IMR-90 (cell line): ENCODE data around the gene CRAMP1. TPM values are rescaled to one million over a fixed set of nuclear protein-coding genes. Genes with fewer than 3 reads are reported as not detected.

ENCODE experiments used
- ATAC-seq: fragments of 200-7000 bp; cut with Tn5 transposase; 2 replicates; pipeline ENCODE4 v1.9.1; 2020; ENCODE audit warnings: low read depth, mild to moderate bottlenecking, moderate library complexity
- BruUV-seq: library from RNA; stranded (reverse); fragments of 400-500 nt; replicated peaks from 2 replicates; lab custom pipeline; 2021; lab: Mats Ljungman, UMichigan
- CTCF ChIA-PET: fragments of 300-600 bp; formaldehyde crosslinking; extraction: SDS; loops from one replicate; lab custom pipeline; 2021; ENCODE audit warnings: antibody characterized with exemption; lab: Yijun Ruan, JAX
- POLR2A ChIA-PET: fragments of 300-600 bp; sonication (Branson Sonifier 250); formaldehyde crosslinking; loops from one replicate; lab custom pipeline; 2022; ENCODE audit warnings: antibody characterized with exemption; ENCODE audit not compliant: unreplicated experiment; lab: Charles Lee
- DNase-seq: peaks from one replicate; pipeline ENCODE4 v3.0.0; 2013
- H2AFZ ChIP-seq: replicated peaks from 2 replicates; pipeline ENCODE3; 2013; ENCODE audit warnings: low read length, mild to moderate bottlenecking; ENCODE audit not compliant: poor library complexity
- H2AK5ac ChIP-seq: 2 replicates; pipeline ENCODE4 v1.6.1; 2013; ENCODE audit warnings: low read depth, low read length, inconsistent platforms
- H2AK9ac ChIP-seq: replicated peaks from 2 replicates; pipeline ENCODE3; 2013; ENCODE audit warnings: mild to moderate bottlenecking, low read depth, low read length, moderate library complexity; ENCODE audit not compliant: poor library complexity
- H2BK120ac ChIP-seq: 2 replicates; pipeline ENCODE4 v1.6.1; 2013; ENCODE audit warnings: low read depth, low read length, inconsistent platforms
- H2BK15ac ChIP-seq: 3 replicates; pipeline ENCODE4 v1.6.1; 2013; ENCODE audit warnings: low read depth, low read length, inconsistent platforms
- H2BK20ac ChIP-seq: 2 replicates; pipeline ENCODE4 v1.6.1; 2013; ENCODE audit warnings: low read depth, mild to moderate bottlenecking, inconsistent platforms, low read length, moderate library complexity
- H2BK5ac ChIP-seq: 2 replicates; pipeline ENCODE4 v1.6.1; 2013; ENCODE audit warnings: mild to moderate bottlenecking, low read depth, low read length, inconsistent platforms; ENCODE audit not compliant: poor library complexity, severe bottlenecking
- H3K14ac ChIP-seq: replicated peaks from 2 replicates; pipeline ENCODE4 v1.6.1; 2013; ENCODE audit warnings: low read depth, low read length, inconsistent platforms
- H3K18ac ChIP-seq: 2 replicates; pipeline ENCODE4 v1.6.1; 2013; ENCODE audit warnings: low read depth, low read length, control low read depth
- H3K23ac ChIP-seq: 2 replicates; pipeline ENCODE4 v1.6.1; 2013; ENCODE audit warnings: low read depth, low read length, inconsistent platforms
- H3K27ac ChIP-seq: 2 replicates; pipeline ENCODE4 v1.5.1; 2013; ENCODE audit warnings: mild to moderate bottlenecking, control low read depth, low read length; ENCODE audit not compliant: insufficient read depth
- H3K27me3 ChIP-seq: 2 replicates; pipeline ENCODE4 v1.6.1; 2013; ENCODE audit warnings: low read length; ENCODE audit not compliant: control insufficient read depth, insufficient read depth
- H3K36me3 ChIP-seq: 2 replicates; pipeline ENCODE4 v1.6.1; 2013; ENCODE audit warnings: low read length, mixed read lengths; ENCODE audit not compliant: control insufficient read depth, insufficient read depth
- H3K4ac ChIP-seq: 2 replicates; pipeline ENCODE4 v1.6.1; 2013; ENCODE audit warnings: low read depth, low read length, inconsistent platforms
- H3K4me1 ChIP-seq: 2 replicates; pipeline ENCODE4 v1.6.1; 2013; ENCODE audit warnings: low read length, mixed read lengths; ENCODE audit not compliant: control insufficient read depth, insufficient read depth
- H3K4me2 ChIP-seq: 2 replicates; pipeline ENCODE4 v1.6.1; 2013; ENCODE audit warnings: low read depth, mild to moderate bottlenecking, control low read depth, low read length, moderate library complexity
- H3K4me3 ChIP-seq: 2 replicates; pipeline ENCODE4 v1.5.1; 2013; ENCODE audit warnings: low read depth, mild to moderate bottlenecking, control low read depth, low read length, moderate library complexity; ENCODE audit not compliant: insufficient read depth
- H3K56ac ChIP-seq: 2 replicates; pipeline ENCODE4 v1.6.1; 2013; ENCODE audit warnings: low read length, inconsistent platforms; ENCODE audit not compliant: insufficient read depth; ENCODE audit errors: extremely low read depth
- H3K79me1 ChIP-seq, 2 experiments: 2 replicates each; pipeline ENCODE4 v1.6.1; 2013; ENCODE audit warnings: low read length in 2 of 2, inconsistent platforms in 1 of 2, low read depth in 1 of 2
- H3K9ac ChIP-seq: 2 replicates; pipeline ENCODE4 v1.6.1; 2013; ENCODE audit warnings: low read depth, low read length, control low read depth
- H3K9me1 ChIP-seq: 2 replicates; pipeline ENCODE4 v1.6.1; 2013; ENCODE audit warnings: low read length, inconsistent platforms; ENCODE audit not compliant: insufficient read depth
- H3K9me3 ChIP-seq: 2 replicates; pipeline ENCODE4 v1.6.1; 2013; ENCODE audit warnings: low read length; ENCODE audit not compliant: control insufficient read depth, insufficient read depth
- H4K20me1 ChIP-seq: 2 replicates; pipeline ENCODE4 v1.6.1; 2013; ENCODE audit warnings: low read length, inconsistent platforms; ENCODE audit not compliant: insufficient read depth
- H4K5ac ChIP-seq: 2 replicates; pipeline ENCODE4 v1.6.1; 2013; ENCODE audit warnings: mild to moderate bottlenecking, low read depth, low read length, control low read depth
- H4K8ac ChIP-seq, 2 experiments: 2 replicates each; pipeline ENCODE4 v1.6.1; 2013; ENCODE audit warnings: low read depth in 2 of 2, low read length in 2 of 2, control low read depth in 1 of 2, inconsistent platforms in 1 of 2
- H4K91ac ChIP-seq: 2 replicates; pipeline ENCODE4 v1.6.1; 2013; ENCODE audit warnings: low read depth, low read length, inconsistent platforms; ENCODE audit not compliant: insufficient read depth
- BHLHE40 ChIP-seq: fragments of 150-350 bp; IDR thresholded peaks from 2 replicates; pipeline ENCODE4 v1.6.1; 2016; ENCODE audit warnings: mild to moderate bottlenecking, low read depth, low read length
- CEBPB ChIP-seq: IDR thresholded peaks from 2 replicates; pipeline ENCODE4 v1.6.1; 2012; ENCODE audit warnings: low read depth, low read length, improper control_type of control experiment
- CHD1 ChIP-seq: IDR thresholded peaks from 2 replicates; pipeline ENCODE4 v1.6.1; 2012; ENCODE audit warnings: low read depth, low read length, improper control_type of control experiment
- CTCF ChIP-seq: conservative IDR thresholded peaks from 2 replicates; pipeline ENCODE4 v1.5.1; 2012; ENCODE audit warnings: mild to moderate bottlenecking, low read depth, low read length, improper control_type of control experiment
- ELK1 ChIP-seq: fragments of 150-350 bp; IDR thresholded peaks from 2 replicates; pipeline ENCODE4 v1.6.1; 2016; ENCODE audit warnings: low read depth, mild to moderate bottlenecking, low read length, moderate library complexity, borderline replicate concordance
- FOS ChIP-seq: fragments of 150-350 bp; IDR thresholded peaks from 2 replicates; pipeline ENCODE4 v1.6.1; 2016; ENCODE audit warnings: low read depth, low read length
- MAFK ChIP-seq: IDR thresholded peaks from 2 replicates; pipeline ENCODE4 v1.6.1; 2012; ENCODE audit warnings: low read depth, low read length, improper control_type of control experiment
- MAZ ChIP-seq: IDR thresholded peaks from 2 replicates; pipeline ENCODE4 v1.6.1; 2012; ENCODE audit warnings: low read depth, mild to moderate bottlenecking, low read length, improper control_type of control experiment, moderate library complexity, borderline replicate concordance
- MXI1 ChIP-seq: IDR thresholded peaks from 2 replicates; pipeline ENCODE4 v1.6.1; 2012; ENCODE audit warnings: low read depth, mild to moderate bottlenecking, low read length, moderate library complexity, borderline replicate concordance
- NFE2L2 ChIP-seq: fragments of 150-350 bp; IDR thresholded peaks from 2 replicates; pipeline ENCODE4 v1.6.1; 2016; ENCODE audit warnings: low read depth, mild to moderate bottlenecking, low read length
- POLR2A ChIP-seq: IDR thresholded peaks from 2 replicates; pipeline ENCODE4 v1.6.1; 2012; ENCODE audit warnings: mild to moderate bottlenecking, low read depth, low read length
- RAD21 ChIP-seq: IDR thresholded peaks from 2 replicates; pipeline ENCODE4 v1.6.1; 2012; ENCODE audit warnings: low read length, improper control_type of control experiment
- RCOR1 ChIP-seq: IDR thresholded peaks from 2 replicates; pipeline ENCODE4 v1.6.1; 2012; ENCODE audit warnings: mild to moderate bottlenecking, low read length, improper control_type of control experiment; ENCODE audit not compliant: insufficient replicate concordance
- RFX5 ChIP-seq: IDR thresholded peaks from 2 replicates; pipeline ENCODE4 v1.8.0; 2012; ENCODE audit warnings: low read depth, mild to moderate bottlenecking, low read length, moderate library complexity
- SMC3 ChIP-seq: fragments of 150-350 bp; IDR thresholded peaks from 2 replicates; pipeline ENCODE4 v1.6.1; 2016; ENCODE audit warnings: low read depth, mild to moderate bottlenecking, antibody characterized with exemption, low read length, moderate library complexity
- whole genome bisulfite sequencing, 2 experiments: methylation state at CpG; one replicate each; pipeline versions ENCODE4 v1.1.5 to v1.1.7; 2013; ENCODE audit warnings: missing lambda C conversion rate in 2 of 2; ENCODE audit not compliant: insufficient read length in 1 of 2; ENCODE audit errors: extremely low coverage in 2 of 2; 5-methylcytosine and 5-hydroxymethylcytosine counted together
- dilution Hi-C: fragments of 300-500 bp; cut with HindIII; formaldehyde crosslinking; loops from one replicate; pipeline ENCODE4 v1.14.3; 2018; ENCODE audit warnings: low sequenced_read_pairs; ENCODE audit not compliant: unreplicated experiment
- in situ Hi-C: fragments of 300-500 bp; cut with MboI; formaldehyde crosslinking; loops from 3 replicates; pipeline ENCODE4 v1.14.3; 2019; ENCODE audit warnings: low sequenced_read_pairs, inconsistent platforms, mixed read lengths
- intact Hi-C: fragments of 100-400 bp; cut with micrococcal nuclease; formaldehyde crosslinking; loops from 2 replicates; pipeline ENCODE4 v1.10.0; 2022
- polyA plus RNA-seq, 3 experiments: library from polyadenylated mRNA; depleted of rRNA; stranded (reverse); fragments of >200 nt; gene quantifications; 2 replicates each; pipeline ENCODE4 v1.2.3, GENCODE V29; 2012; ENCODE audit warnings: low replicate concordance in 1 of 3
- total RNA-seq: library from RNA; depleted of rRNA; stranded (reverse); fragments of >200 nt; gene quantifications from 2 replicates; pipeline ENCODE4 v1.2.3, GENCODE V29; 2012
- TF ChIP-seq, protein P1 (sequence below): fragments of 150-350 bp; IDR thresholded peaks from 2 replicates; pipeline ENCODE4 v1.6.1; 2017; ENCODE audit warnings: mild to moderate bottlenecking, antibody characterized with exemption, low read length, low read depth

The CRAMP1 gene
- total and polyA plus RNA-seq, 2 of the 4 experiments (the other 2 are of a cell fraction): 3.2 to 12.0 TPM

DNA sequence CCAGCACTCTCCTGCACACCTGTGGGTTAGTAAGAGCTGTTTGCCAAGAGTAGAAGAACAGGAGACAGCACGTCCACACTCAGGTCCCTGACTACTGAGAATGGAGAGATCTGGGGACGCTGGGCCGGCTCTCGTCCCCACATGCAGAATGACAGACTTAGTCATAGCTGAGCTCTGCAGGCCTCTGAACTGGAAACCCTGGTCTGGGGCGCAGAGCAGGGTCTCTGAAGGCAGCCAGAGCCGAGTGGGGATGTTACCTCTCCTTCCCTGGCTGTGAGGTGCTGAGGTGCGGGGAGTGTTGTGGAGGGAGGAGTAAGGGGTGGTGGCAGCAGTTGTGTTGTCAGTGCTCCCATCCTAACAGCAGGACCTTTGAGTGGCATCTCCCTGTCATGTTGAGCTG lies 58.7 kb downstream of the CRAMP1 start:
- H3K4me2 ChIP-seq: no peak overlapping the region
- no TSS peak for BruUV-seq
- H4K5ac ChIP-seq: no peak overlapping the region
- H3K4me3 ChIP-seq: no peak overlapping the region
- in situ Hi-C loops (no loop called here), intact Hi-C loops (no loop called here), dilution Hi-C loops (no loop called here)
- DNase-seq (no peak), ATAC-seq (no peak)
- no peak overlapping the region for H3K56ac ChIP-seq
- H3K36me3 ChIP-seq: peaks cover 94% of the 10 kb centered on the region
- H2AK9ac ChIP-seq: no peak overlapping the region
- no peaks in the 10 kb centered on the region for H3K27me3 ChIP-seq
- H4K20me1 ChIP-seq: no peaks in the 10 kb centered on the region; the same call in none of the 2 replicates
- H3K23ac ChIP-seq: no peak overlapping the region
- POLR2A ChIA-PET: no interaction called here
- no peak overlapping the region for H3K4ac ChIP-seq
- no peak overlapping the region for H3K9ac ChIP-seq
- 100% methylated on average over 4 of the region's 7 CpGs; no CpG with 5 or more reads in 1 of the 2 experiments for WGBS, 2 experiments
- H3K9me3 ChIP-seq: no peaks in the 10 kb centered on the region
- no peak overlapping the region for H2BK5ac ChIP-seq
- H4K8ac ChIP-seq: no peak overlapping the region
- peaks cover 6% of the 10 kb centered on the region for H3K4me1 ChIP-seq
- CTCF ChIA-PET: no interaction called here
- no peak overlapping the region for H2BK120ac ChIP-seq
- TF ChIP-seq NFE2L2: no peak
- no peak for TF ChIP-seq MAFK
- TF ChIP-seq FOS: no peak
- no peak for TF ChIP-seq ELK1
- no peak for TF ChIP-seq BHLHE40
- TF ChIP-seq SMC3: no peak
- no peak for TF ChIP-seq RFX5
- TF ChIP-seq MXI1: no peak
- no peak for TF ChIP-seq RCOR1
- no peak for TF ChIP-seq MAZ
- TF ChIP-seq POLR2A: no peak
- TF ChIP-seq CTCF: no peak
- no peak for TF ChIP-seq CHD1
- TF ChIP-seq CEBPB: no peak
- TF ChIP-seq, protein P1, sequence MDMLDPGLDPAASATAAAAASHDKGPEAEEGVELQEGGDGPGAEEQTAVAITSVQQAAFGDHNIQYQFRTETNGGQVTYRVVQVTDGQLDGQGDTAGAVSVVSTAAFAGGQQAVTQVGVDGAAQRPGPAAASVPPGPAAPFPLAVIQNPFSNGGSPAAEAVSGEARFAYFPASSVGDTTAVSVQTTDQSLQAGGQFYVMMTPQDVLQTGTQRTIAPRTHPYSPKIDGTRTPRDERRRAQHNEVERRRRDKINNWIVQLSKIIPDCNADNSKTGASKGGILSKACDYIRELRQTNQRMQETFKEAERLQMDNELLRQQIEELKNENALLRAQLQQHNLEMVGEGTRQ: no peak
- TF ChIP-seq RAD21: no peak
- H4K91ac ChIP-seq: no peak overlapping the region
- H3K14ac ChIP-seq: no peak overlapping the region
- H3K18ac ChIP-seq: no peak overlapping the region
- H2AK5ac ChIP-seq: no peak overlapping the region
- no peak overlapping the region for H3K27ac ChIP-seq
- H2AFZ ChIP-seq: no peak overlapping the region
- H3K9me1 ChIP-seq: peaks cover 22% of the 10 kb centered on the region
- no peak overlapping the region for H2BK20ac ChIP-seq
- H3K79me1 ChIP-seq: peaks cover 2 to 28% of the 10 kb centered on the region in 2 experiments; a peak in 3 of 4 replicates
- H2BK15ac ChIP-seq: no peak overlapping the region
